ENCODE results near the gene LPP.

The LPP gene

DNA sequence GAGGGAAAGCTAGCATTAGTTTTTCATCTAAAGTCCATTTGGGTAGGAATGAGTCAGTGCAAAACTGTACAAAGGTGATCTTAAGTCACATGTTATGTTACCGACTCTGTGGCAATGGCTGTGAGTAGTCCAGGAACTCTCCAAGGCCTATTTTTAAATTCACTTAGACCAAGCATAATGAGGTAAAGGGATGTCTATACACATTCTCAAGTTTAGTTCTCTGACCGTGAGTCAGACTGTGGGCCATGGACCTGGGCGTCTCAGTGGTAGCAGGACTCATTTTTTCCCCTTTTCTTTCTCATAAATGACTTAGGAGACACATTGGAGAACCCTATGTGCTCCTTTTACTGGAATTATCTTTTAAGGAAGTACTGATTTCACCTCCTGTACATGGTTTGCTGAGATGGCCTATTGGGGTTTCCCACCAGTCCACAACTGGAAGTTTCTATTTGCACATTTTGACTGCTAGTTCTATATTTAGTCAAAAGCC is 529.1 kb downstream of the LPP start:
- in situ Hi-C loops (cut with HindIII; ENCODE audit: low sequenced_read_pairs), result no loop called here
- TF ChIP-seq CTCF (IDR thresholded peaks at IDR 0.05; ENCODE audit: low read depth, low read length, missing control alignments), result no peak
- peak; percentile 79 for DNase-seq (ENCODE audit: low read depth)
- no peak overlapping the region for H3K4me3 ChIP-seq (ENCODE audit: low read depth, low read length)

- DNase-seq (ENCODE audit: low read depth), result no peak
- no peak for TF ChIP-seq CTCF (IDR thresholded peaks at IDR 0.05; ENCODE audit: low read depth, low read length, missing control alignments)
- H3K4me3 ChIP-seq (ENCODE audit: low read depth, low read length), result no peak overlapping the region
- in situ Hi-C loops (cut with HindIII; ENCODE audit: low sequenced_read_pairs), result no loop called here
Measured at GRCh38 chr3:188684276-188684675, 530.3 kb downstream of the LPP start.

- no peak overlapping the region for H3K4me3 ChIP-seq (ENCODE audit: low read depth, low read length)
- no peak for DNase-seq (ENCODE audit: low read depth)
- TF ChIP-seq CTCF (IDR thresholded peaks at IDR 0.05; ENCODE audit: low read depth, low read length, missing control alignments), result no peak
- in situ Hi-C loops (cut with HindIII; ENCODE audit: low sequenced_read_pairs), result no loop called here
Measured at GRCh38 chr3:188685789-188686188, 531.8 kb downstream of the LPP start.

DNA sequence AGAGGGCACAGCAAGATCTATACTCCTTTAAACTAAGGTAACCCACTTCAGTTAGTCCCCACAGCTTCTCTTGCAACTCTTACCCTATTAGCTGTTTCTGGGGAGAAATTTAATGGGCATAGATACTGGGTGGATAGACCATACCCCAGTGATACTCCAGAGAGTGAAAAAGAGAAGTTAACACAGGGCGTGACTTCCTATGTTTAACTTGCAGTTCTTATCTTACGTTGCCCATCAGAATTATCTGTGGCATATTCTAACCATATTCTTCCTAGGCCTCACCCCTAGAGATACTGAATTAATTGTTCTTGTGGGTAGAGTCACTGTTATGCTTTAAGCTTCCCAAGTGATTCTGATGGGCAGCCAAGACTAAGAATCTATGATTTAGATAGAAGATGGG is 532.4 kb downstream of the LPP start:
- no peak for DNase-seq (ENCODE audit: low read depth)
- no peak for TF ChIP-seq CTCF (IDR thresholded peaks at IDR 0.05; ENCODE audit: low read depth, low read length, missing control alignments)
- in situ Hi-C loops (cut with HindIII; ENCODE audit: low sequenced_read_pairs), result no loop called here
- no peak overlapping the region for H3K4me3 ChIP-seq (ENCODE audit: low read depth, low read length)

- no peak overlapping the region for H3K4me3 ChIP-seq (ENCODE audit: low read depth, low read length)
- no peak for DNase-seq (ENCODE audit: low read depth)
- TF ChIP-seq CTCF (IDR thresholded peaks at IDR 0.05; ENCODE audit: low read depth, low read length, missing control alignments), result peak; percentile 43
- in situ Hi-C loops (cut with HindIII; ENCODE audit: low sequenced_read_pairs), result no loop called here
Measured at GRCh38 chr3:188687389-188687788, 533.4 kb downstream of the LPP start.

DNA sequence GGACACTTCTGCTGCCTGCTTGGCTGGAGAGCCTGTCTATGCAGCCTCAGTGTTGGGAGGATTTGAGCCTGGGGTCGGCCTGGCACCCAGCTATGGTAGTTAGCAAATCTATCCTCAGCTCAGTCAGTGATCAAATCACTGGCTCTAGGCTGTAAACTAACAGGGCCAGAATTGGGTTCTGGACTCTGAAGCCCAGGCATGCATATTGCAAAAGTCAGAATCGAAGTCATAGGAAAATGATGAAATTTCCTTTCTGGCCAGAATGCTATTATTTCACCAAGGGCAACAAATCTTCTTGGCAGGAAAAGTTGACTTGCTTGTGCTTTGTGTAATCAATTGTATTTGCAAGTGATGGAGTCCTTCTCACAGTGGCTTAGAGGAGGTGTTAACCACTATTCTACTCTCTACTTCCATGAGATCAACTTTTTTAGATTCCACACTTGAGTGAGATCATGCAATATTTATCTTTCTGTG is 535.2 kb downstream of the LPP start:
- H3K4me3 ChIP-seq (ENCODE audit: low read depth, low read length), result no peak overlapping the region
- DNase-seq (ENCODE audit: low read depth), result no peak
- TF ChIP-seq CTCF (IDR thresholded peaks at IDR 0.05; ENCODE audit: low read depth, low read length, missing control alignments), result no peak
- in situ Hi-C loops (cut with HindIII; ENCODE audit: low sequenced_read_pairs), result no loop called here

GRCh38 chr3:188690064-188690463 is 536.1 kb downstream of the LPP start:
- no peak for TF ChIP-seq CTCF (IDR thresholded peaks at IDR 0.05; ENCODE audit: low read depth, low read length, missing control alignments)
- in situ Hi-C loops (cut with HindIII; ENCODE audit: low sequenced_read_pairs), result no loop called here
- H3K4me3 ChIP-seq (ENCODE audit: low read depth, low read length), result no peak overlapping the region
- no peak for DNase-seq (ENCODE audit: low read depth)
